ENCODE results near the gene CREBRF. TPM values are rescaled to one million over a fixed set of nuclear protein-coding genes. Genes with fewer than 3 reads are reported as not detected.
A peak's percentile ranks its signal among the peaks of the same experiment; 100 is the strongest.
"Not testable (repeated sequence)": the region's sequence is repeated elsewhere in the genome, so short reads cannot be mapped to it uniquely, and the experiment has no call there.

Gene CREBRF
- total RNA-seq, 1 experiment from 2014 or later = 3.1 TPM

GRCh38 chr5:173154619-173155018, 98.5 kb downstream of the CREBRF start:
- not testable (repeated sequence) for DNase-seq (ENCODE audit: low read depth)

GRCh38 chr5:173155912-173156311, 99.8 kb downstream of the CREBRF start:
- DNase-seq (ENCODE audit: low read depth) = no peak

GRCh38 chr5:173158366-173158765, 102.2 kb downstream of the CREBRF start:
- DNase-seq (ENCODE audit: low read depth) = no peak

GRCh38 chr5:173159256-173159655, 103.1 kb downstream of the CREBRF start:
- no peak for DNase-seq (ENCODE audit: low read depth)

GRCh38 chr5:173161148-173161547, 105.0 kb downstream of the CREBRF start:
- DNase-seq (ENCODE audit: low read depth) = no peak

GRCh38 chr5:173163219-173163618, 107.1 kb downstream of the CREBRF start:
- no peak for DNase-seq (ENCODE audit: low read depth)

- DNase-seq (ENCODE audit: low read depth) = no peak
Measured at GRCh38 chr5:173165177-173166016, 109.2 kb downstream of the CREBRF start.

GRCh38 chr5:173172166-173172565, 116.0 kb downstream of the CREBRF start:
- no peak for DNase-seq (ENCODE audit: low read depth)

- no peak for DNase-seq (ENCODE audit: low read depth)
Measured at GRCh38 chr5:173175523-173175922, 119.4 kb downstream of the CREBRF start.

- DNase-seq (ENCODE audit: low read depth) = no peak
Measured at GRCh38 chr5:173178369-173178910, 122.3 kb downstream of the CREBRF start.

GRCh38 chr5:173180331-173180730, 124.2 kb downstream of the CREBRF start:
- peak; percentile 73 for DNase-seq (ENCODE audit: low read depth)

- DNase-seq (ENCODE audit: low read depth) = no peak
Measured at GRCh38 chr5:173187054-173187743, 131.0 kb downstream of the CREBRF start.

GRCh38 chr5:173188280-173188679, 132.1 kb downstream of the CREBRF start:
- DNase-seq (ENCODE audit: low read depth) = no peak

Other genes starting within 250 kb of the CREBRF start
- gene ERGIC1, start 222.1 kb upstream of the CREBRF start, total RNA-seq (2014; rRNA removed; shearing (Covaris generic)) = 77.2 and 77.4 TPM in 2 replicates
- 103 and 113 TPM in 2 replicates for gene RPL26L1, start 96.9 kb upstream of the CREBRF start, total RNA-seq (2014; rRNA removed; shearing (Covaris generic))
- gene ATP6V0E1, start 72.6 kb upstream of the CREBRF start, total RNA-seq (2014; rRNA removed; shearing (Covaris generic)) = 166 and 186 TPM in 2 replicates
- gene BNIP1, start 88.2 kb downstream of the CREBRF start, total RNA-seq (2014; rRNA removed; shearing (Covaris generic)) = 35.5 and 46.8 TPM in 2 replicates
- gene NKX2-5, start 178.9 kb downstream of the CREBRF start, total RNA-seq (2014; rRNA removed; shearing (Covaris generic)) = 20.6 and 26.3 TPM in 2 replicates

Measured in Daoy (cell line).